Spleen (tissue), 11 donors: Measurements from ENCODE around the gene CIAO3. TPM values are rescaled to one million over a fixed set of nuclear protein-coding genes. Genes with fewer than 3 reads are reported as not detected.
A peak's percentile ranks its signal among the peaks of the same experiment; 100 is the strongest.

Experiments
- DNase-seq: peaks from one replicate; pipeline ENCODE4 v3.0.0-alpha.2; 2020
- H3K27ac ChIP-seq, 8 donors: fragments of 200-600 bp; sonication (generic) in 7 of 8; 1 replicate in 4 of 8; 2 replicates in 4 of 8; pipeline versions ENCODE4 v1.5.0 to v1.8.0; 2016 to 2021; ENCODE audit warnings: inconsistent platforms in 4 of 8, mild to moderate bottlenecking in 4 of 8, moderate library complexity in 1 of 8
- H3K27me3 ChIP-seq, 7 donors: fragments of 200-600 bp; sonication (generic) in 6 of 7; replicated peaks in 1 of 7; 1 replicate in 4 of 7; 2 replicates in 3 of 7; pipeline versions ENCODE4 v1.5.0 to v1.8.0; 2016 to 2021; ENCODE audit warnings: inconsistent platforms in 3 of 7, mild to moderate bottlenecking in 1 of 7
- H3K36me3 ChIP-seq, 6 donors: fragments of 200-600 bp; sonication (generic) in 5 of 6; 1 replicate in 4 of 6; 2 replicates in 2 of 6; pipeline versions ENCODE4 v1.5.0 to v1.8.0; 2016 to 2021; ENCODE audit warnings: inconsistent platforms in 2 of 6
- H3K4me1 ChIP-seq, 6 donors: fragments of 200-600 bp; sonication (generic) in 5 of 6; 1 replicate in 3 of 6; 2 replicates in 3 of 6; pipeline versions ENCODE4 v1.5.0 to v1.8.0; 2016 to 2021; ENCODE audit warnings: inconsistent platforms in 3 of 6
- H3K4me3 ChIP-seq, 8 donors: fragments of 200-600 bp; sonication (generic) in 7 of 8; 1 replicate in 4 of 8; 2 replicates in 4 of 8; pipeline versions ENCODE4 v1.5.0 to v1.8.0; 2016 to 2021; ENCODE audit warnings: inconsistent platforms in 4 of 8, mild to moderate bottlenecking in 4 of 8, moderate library complexity in 2 of 8
- H3K9me3 ChIP-seq, 8 donors: fragments of 200-600 bp; sonication (generic) in 7 of 8; 1 replicate in 4 of 8; 2 replicates in 4 of 8; pipeline versions ENCODE4 v1.5.0 to v1.8.0; 2016 to 2021; ENCODE audit warnings: inconsistent platforms in 4 of 8
- POLR2A ChIP-seq, 3 donors: fragments of 450-650 bp; IDR thresholded peaks; one replicate each; pipeline ENCODE4 v1.5.1; 2017; ENCODE audit warnings: antibody characterized with exemption in 3 of 3, mild to moderate bottlenecking in 1 of 3
- POLR2AphosphoS5 ChIP-seq, 3 donors: sonication (generic); formaldehyde crosslinking; IDR thresholded peaks; one replicate each; pipeline ENCODE4 v1.5.1; 2017; ENCODE audit warnings: antibody characterized with exemption in 3 of 3
- WGBS, 5 donors: extraction: QIAGEN DNeasy Blood & Tissue Kit in 3 of 5; methylation state at CpG; one replicate each; pipeline versions ENCODE4 v1.1.5 to v1.1.7; 2013 to 2018; 5-methylcytosine and 5-hydroxymethylcytosine counted together
- intact Hi-C: fragments of 100-400 bp; cut with DNase I; formaldehyde crosslinking; loops from one replicate; pipeline ENCODE4 v1.15.0; 2023; ENCODE audit warnings: low total_unique reads
- polyA plus RNA-seq, 3 donors: library from polyadenylated mRNA; stranded (reverse); fragments of 200-250 nt; gene quantifications; one replicate each; pipeline ENCODE4 v1.2.1, GENCODE V29; 2013
- total RNA-seq, 7 donors: library from RNA; depleted of rRNA in 3 of 7; stranded (reverse); fragments of >200 nt in 3 of 7; fragmentation: NEBNext Ultra II Directional in 4 of 7; extraction: Animal tissue kit (Norgen Biotek cat#: 25700) in 4 of 7; gene quantifications; one replicate each; pipeline versions ENCODE4 v1.1.0 to v1.2.1, GENCODE V29; 2016 to 2021
- TF ChIP-seq, protein P1 (sequence below), 11 experiments: fragments of 200-600 bp in 7 of 11; fragments of 450-650 bp in 4 of 11; sonication (generic) in 4 of 11; IDR thresholded peaks in 8 of 11; conservative IDR thresholded peaks in 3 of 11; 1 replicate in 7 of 11; 2 replicates in 4 of 11; pipeline versions ENCODE4 v1.4.0 to v1.8.0; 2016 to 2021; ENCODE audit warnings: antibody characterized with exemption in 11 of 11, inconsistent platforms in 4 of 11, mild to moderate bottlenecking in 1 of 11
- donor health status: healthy with polysubstance abuse.
- donor health status: DM: no; HTN: no; CAD: no; lungs with moderate emphysema.
- donor health status: DM: no; HTN: no; CAD: no.
- donor health status: Bipolar disorder and iron deficiency.
- donor health status: healthy.
- donor health status: DM: no; HTN: no; CAD: no.
- donor health status: DM: yes; HTN: yes; CAD: no.

CIAO3 gene
- total and polyA plus RNA-seq, 10 donors = 24.9 to 80.4 (median 39.4) TPM

GRCh38 chr16:716768-717325 is 23.9 kb downstream of the CIAO3 start:
- no peak for DNase-seq
- Histone ChIP-seq H3K27me3 (peaks cover 0 to 60% (median 12%) of the 10 kb centered on the region in 7 donors), H3K4me1 (peaks cover 19 to 76% (median 53%) of the 10 kb centered on the region in 6 donors), H3K27ac (no peak overlapping the region), H3K9me3 (no peaks in the 10 kb centered on the region), H3K36me3 (peaks cover 0 to 6% (median 0%) of the 10 kb centered on the region in 6 donors), H3K4me3 (no peak overlapping the region)
- intact Hi-C loops = no loop called here
- TF ChIP-seq POLR2AphosphoS5 (IDR thresholded peaks at IDR 0.05) = no peak
- TF ChIP-seq, protein P1, sequence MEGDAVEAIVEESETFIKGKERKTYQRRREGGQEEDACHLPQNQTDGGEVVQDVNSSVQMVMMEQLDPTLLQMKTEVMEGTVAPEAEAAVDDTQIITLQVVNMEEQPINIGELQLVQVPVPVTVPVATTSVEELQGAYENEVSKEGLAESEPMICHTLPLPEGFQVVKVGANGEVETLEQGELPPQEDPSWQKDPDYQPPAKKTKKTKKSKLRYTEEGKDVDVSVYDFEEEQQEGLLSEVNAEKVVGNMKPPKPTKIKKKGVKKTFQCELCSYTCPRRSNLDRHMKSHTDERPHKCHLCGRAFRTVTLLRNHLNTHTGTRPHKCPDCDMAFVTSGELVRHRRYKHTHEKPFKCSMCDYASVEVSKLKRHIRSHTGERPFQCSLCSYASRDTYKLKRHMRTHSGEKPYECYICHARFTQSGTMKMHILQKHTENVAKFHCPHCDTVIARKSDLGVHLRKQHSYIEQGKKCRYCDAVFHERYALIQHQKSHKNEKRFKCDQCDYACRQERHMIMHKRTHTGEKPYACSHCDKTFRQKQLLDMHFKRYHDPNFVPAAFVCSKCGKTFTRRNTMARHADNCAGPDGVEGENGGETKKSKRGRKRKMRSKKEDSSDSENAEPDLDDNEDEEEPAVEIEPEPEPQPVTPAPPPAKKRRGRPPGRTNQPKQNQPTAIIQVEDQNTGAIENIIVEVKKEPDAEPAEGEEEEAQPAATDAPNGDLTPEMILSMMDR (IDR thresholded peaks at IDR 0.05 in 8 of 11, conservative IDR thresholded peaks at IDR 0.05 in 3 of 11) = no peak
- no peak for TF ChIP-seq POLR2A (IDR thresholded peaks at IDR 0.05)
- whole genome bisulfite sequencing, 5 donors = 86 to 93% (median 93%) methylated on average over 12 to 29 of the region's 29 CpGs

- peaks cover 0 to 5% (median 0%) of the 10 kb centered on the region in 6 donors for H3K36me3 ChIP-seq
- peak overlapping the region in 7 of 8 donors; percentile 67 to 93 (median 72) for H3K4me3 ChIP-seq
- intact Hi-C loops = no loop called here
- peaks cover 14 to 76% (median 50%) of the 10 kb centered on the region in 6 donors for H3K4me1 ChIP-seq
- H3K27me3 ChIP-seq = peaks cover 0 to 67% (median 16%) of the 10 kb centered on the region in 7 donors
- WGBS, 5 donors = 28 to 63% (median 32%) methylated on average over 8 to 12 of the region's 12 CpGs
- DNase-seq = no peak
- TF ChIP-seq POLR2AphosphoS5 (IDR thresholded peaks at IDR 0.05) (no peak), POLR2A (IDR thresholded peaks at IDR 0.05) (no peak)
- TF ChIP-seq, protein P1 (IDR thresholded peaks at IDR 0.05 in 8 of 11, conservative IDR thresholded peaks at IDR 0.05 in 3 of 11) = no peak
- H3K27ac ChIP-seq = no peak overlapping the region
- no peaks in the 10 kb centered on the region for H3K9me3 ChIP-seq
These were observed 24.6 kb downstream of the CIAO3 start for GRCh38 chr16:716200-716568.

DNA sequence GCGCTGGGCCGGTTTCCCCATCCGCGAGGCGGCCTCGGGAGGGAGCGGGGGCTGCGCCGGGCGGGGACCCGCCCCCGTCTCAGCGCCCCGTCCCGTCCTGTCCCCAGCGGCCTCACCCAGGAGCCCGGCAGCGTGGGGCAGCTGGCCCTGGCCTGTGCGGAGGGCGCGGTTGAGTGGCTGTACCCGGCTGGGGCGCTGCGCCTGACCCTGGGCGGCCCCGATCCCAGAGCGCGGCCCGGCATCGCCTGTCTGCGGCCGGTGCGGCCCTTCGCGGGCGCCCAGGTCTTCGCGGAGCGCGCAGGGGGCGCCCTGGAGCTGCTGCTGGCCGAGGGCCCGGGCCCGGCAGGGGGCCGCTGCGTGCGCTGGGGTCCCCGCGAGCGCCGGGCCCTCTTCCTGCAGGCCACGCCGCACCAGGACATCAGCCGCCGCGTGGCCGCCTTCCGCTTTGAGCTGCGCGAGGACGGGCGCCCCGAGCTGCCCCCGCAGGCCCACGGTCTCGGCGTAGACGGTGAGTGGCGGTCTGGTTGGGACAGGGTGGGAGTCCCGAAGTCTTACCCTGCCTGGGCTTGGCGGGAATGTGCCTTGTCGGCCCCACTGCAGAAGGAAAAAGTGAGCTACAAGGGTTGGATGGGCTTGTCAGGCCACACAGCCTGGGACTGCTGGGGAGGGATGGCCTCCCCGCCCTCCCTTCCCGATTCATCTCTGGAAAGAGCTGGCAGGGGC is 25.2 kb downstream of the CIAO3 start:
- WGBS, 5 donors = 3 to 6% (median 4%) methylated on average over 15 to 74 of the region's 74 CpGs
- peaks cover 14 to 76% (median 47%) of the 10 kb centered on the region in 6 donors for H3K4me1 ChIP-seq
- H3K27ac ChIP-seq = peak overlapping the region in 3 of 8 donors; percentile 32 to 59 (median 55)
- DNase-seq = no peak
- peak overlapping the region; percentile 67 to 93 (median 71) for H3K4me3 ChIP-seq
- H3K9me3 ChIP-seq = no peaks in the 10 kb centered on the region
- intact Hi-C loops = no loop called here
- no peak for TF ChIP-seq POLR2A (IDR thresholded peaks at IDR 0.05)
- peak in 1 of 3 donors; percentile 5 for TF ChIP-seq POLR2AphosphoS5 (IDR thresholded peaks at IDR 0.05)
- TF ChIP-seq, protein P1 (IDR thresholded peaks at IDR 0.05 in 8 of 11, conservative IDR thresholded peaks at IDR 0.05 in 3 of 11) = peak in 2 of 11 experiments; percentile 13 to 32
- peaks cover 0 to 5% (median 0%) of the 10 kb centered on the region in 6 donors for H3K36me3 ChIP-seq
- H3K27me3 ChIP-seq = peaks cover 3 to 73% (median 22%) of the 10 kb centered on the region in 7 donors
